Stimulated activated naive B cell treated with anti-CD40 and anti-IgM and Interleukin-4, amounts not matched to agents 10 μg/mL and 1 μg/mL and 100 μg/mL, for 72 hours (primary cell): Measurements from ENCODE around the gene GSTO1.

ENCODE experiments used
- ATAC-seq, 2 donors: fragments of 150-1000 bp; cut with Tn5 transposase; replicated peaks; 2 replicates each; pipeline ENCODE4 v1.10.0; 2021; ENCODE audit warnings: moderate library complexity in 1 of 2
- DNase-seq: peaks from one replicate; pipeline ENCODE4 v3.0.0; 2021
- H3K27ac Mint-ChIP-seq: one replicate; pipeline ENCODE4 v1.8.0; 2022; ENCODE audit warnings: mild to moderate bottlenecking, mixed read lengths
- H3K27me3 Mint-ChIP-seq, 2 donors: one replicate each; pipeline ENCODE4 v1.8.0; 2022; ENCODE audit warnings: mixed read lengths in 2 of 2
- H3K36me3 Mint-ChIP-seq, 2 donors: one replicate each; pipeline ENCODE4 v1.8.0; 2022; ENCODE audit warnings: mixed read lengths in 2 of 2, mild to moderate bottlenecking in 1 of 2
- H3K4me1 Mint-ChIP-seq, 2 donors: one replicate each; pipeline ENCODE4 v1.8.0; 2022; ENCODE audit warnings: mixed read lengths in 2 of 2, mild to moderate bottlenecking in 1 of 2
- H3K4me3 Mint-ChIP-seq, 2 donors: one replicate each; pipeline ENCODE4 v1.8.0; 2022; ENCODE audit warnings: mild to moderate bottlenecking in 2 of 2, mixed read lengths in 2 of 2, moderate library complexity in 1 of 2
- H3K9me3 Mint-ChIP-seq, 2 donors: one replicate each; pipeline ENCODE4 v1.8.0; 2022; ENCODE audit warnings: mixed read lengths in 2 of 2, mild to moderate bottlenecking in 1 of 2

GSTO1 gene

GRCh38 chr10:104274762-104275721 lies 20.4 kb downstream of the GSTO1 start:
- peak; percentile 10 for DNase-seq
- Mint-ChIP-seq H3K27ac (no peak overlapping the region), H3K9me3 (no peaks in the 10 kb centered on the region), H3K4me3 (peak overlapping the region; percentile 32 to 69), H3K4me1 (peaks cover 2 to 9% of the 10 kb centered on the region in 2 donors), H3K36me3 (no peaks in the 10 kb centered on the region), H3K27me3 (peaks cover 19 to 38% of the 10 kb centered on the region in 2 donors)
- ATAC-seq, result peak; percentile 75 to 82

- Mint-ChIP-seq H3K4me1 (peaks cover 2 to 9% of the 10 kb centered on the region in 2 donors), H3K27ac (no peak overlapping the region), H3K27me3 (peaks cover 19 to 38% of the 10 kb centered on the region in 2 donors), H3K4me3 (no peak overlapping the region), H3K36me3 (no peaks in the 10 kb centered on the region), H3K9me3 (no peaks in the 10 kb centered on the region)
- DNase-seq (no peak), ATAC-seq (no peak)
Observed at GRCh38 chr10:104276192-104276591, 21.5 kb downstream of the GSTO1 start.

GRCh38 chr10:104277785-104278184 lies 23.1 kb downstream of the GSTO1 start:
- Mint-ChIP-seq H3K36me3 (no peaks in the 10 kb centered on the region), H3K9me3 (no peaks in the 10 kb centered on the region), H3K27ac (no peak overlapping the region), H3K27me3 (peaks cover 19 to 38% of the 10 kb centered on the region in 2 donors), H3K4me1 (peaks cover 2 to 9% of the 10 kb centered on the region in 2 donors), H3K4me3 (no peak overlapping the region)
- DNase-seq, result no peak
- ATAC-seq, result no peak

- Mint-ChIP-seq H3K27me3 (peaks cover 19 to 36% of the 10 kb centered on the region in 2 donors), H3K4me3 (no peak overlapping the region), H3K36me3 (no peaks in the 10 kb centered on the region), H3K9me3 (no peaks in the 10 kb centered on the region), H3K4me1 (peaks cover 2 to 5% of the 10 kb centered on the region in 2 donors), H3K27ac (no peak overlapping the region)
- ATAC-seq, result no peak
- DNase-seq, result no peak
Observed at GRCh38 chr10:104279550-104280259, 25.0 kb downstream of the GSTO1 start.

GRCh38 chr10:104281694-104282093 lies 27.0 kb downstream of the GSTO1 start:
- H3K27me3 Mint-ChIP-seq, result peaks cover 11 to 26% of the 10 kb centered on the region in 2 donors
- no peaks in the 10 kb centered on the region for H3K36me3 Mint-ChIP-seq
- ATAC-seq (no peak), DNase-seq (no peak)
- H3K27ac Mint-ChIP-seq, result no peak overlapping the region
- no peak overlapping the region for H3K4me3 Mint-ChIP-seq
- no peaks in the 10 kb centered on the region for H3K9me3 Mint-ChIP-seq
- no peaks in the 10 kb centered on the region for H3K4me1 Mint-ChIP-seq

GRCh38 chr10:104284846-104285245 lies 30.2 kb downstream of the GSTO1 start:
- DNase-seq (no peak), ATAC-seq (no peak)
- no peak overlapping the region for H3K27ac Mint-ChIP-seq
- no peaks in the 10 kb centered on the region for H3K36me3 Mint-ChIP-seq
- H3K9me3 Mint-ChIP-seq, result no peaks in the 10 kb centered on the region
- no peaks in the 10 kb centered on the region for H3K4me1 Mint-ChIP-seq
- H3K4me3 Mint-ChIP-seq, result no peak overlapping the region
- peaks cover 13 to 22% of the 10 kb centered on the region in 2 donors for H3K27me3 Mint-ChIP-seq

- peaks cover 5 to 10% of the 10 kb centered on the region in 2 donors for H3K4me1 Mint-ChIP-seq
- no peak overlapping the region for H3K4me3 Mint-ChIP-seq
- no peaks in the 10 kb centered on the region for H3K36me3 Mint-ChIP-seq
- no peak for DNase-seq
- ATAC-seq, result no peak
- H3K27me3 Mint-ChIP-seq, result peaks cover 25 to 38% of the 10 kb centered on the region in 2 donors
- no peak overlapping the region for H3K27ac Mint-ChIP-seq
- H3K9me3 Mint-ChIP-seq, result no peaks in the 10 kb centered on the region
Observed at GRCh38 chr10:104286939-104287338, 32.2 kb downstream of the GSTO1 start.

GRCh38 chr10:104288355-104288754 lies 33.7 kb downstream of the GSTO1 start:
- Mint-ChIP-seq H3K4me3 (no peak overlapping the region), H3K27me3 (peaks cover 25 to 38% of the 10 kb centered on the region in 2 donors), H3K4me1 (peaks cover 7 to 19% of the 10 kb centered on the region in 2 donors), H3K36me3 (no peaks in the 10 kb centered on the region), H3K27ac (no peak overlapping the region), H3K9me3 (no peaks in the 10 kb centered on the region)
- no peak for DNase-seq
- ATAC-seq, result no peak

- Mint-ChIP-seq H3K9me3 (no peaks in the 10 kb centered on the region), H3K4me3 (peak overlapping the region in 1 of 2 donors; percentile 43), H3K36me3 (no peaks in the 10 kb centered on the region), H3K4me1 (peaks cover 7 to 19% of the 10 kb centered on the region in 2 donors), H3K27ac (no peak overlapping the region), H3K27me3 (peaks cover 31 to 34% of the 10 kb centered on the region in 2 donors)
- DNase-seq, result peak; percentile 76
- peak; percentile 97 to 99 for ATAC-seq
Observed at GRCh38 chr10:104291439-104291951, 36.8 kb downstream of the GSTO1 start.

GRCh38 chr10:104293011-104293410 lies 38.3 kb downstream of the GSTO1 start:
- ATAC-seq (no peak), DNase-seq (no peak)
- H3K4me3 Mint-ChIP-seq, result no peak overlapping the region
- no peaks in the 10 kb centered on the region for H3K36me3 Mint-ChIP-seq
- peaks cover 26 to 39% of the 10 kb centered on the region in 2 donors for H3K27me3 Mint-ChIP-seq
- no peaks in the 10 kb centered on the region for H3K9me3 Mint-ChIP-seq
- H3K27ac Mint-ChIP-seq, result no peak overlapping the region
- H3K4me1 Mint-ChIP-seq, result peaks cover 7 to 19% of the 10 kb centered on the region in 2 donors

GRCh38 chr10:104293781-104294321 lies 39.2 kb downstream of the GSTO1 start:
- H3K27ac Mint-ChIP-seq, result no peak overlapping the region
- no peaks in the 10 kb centered on the region for H3K36me3 Mint-ChIP-seq
- peaks cover 7 to 19% of the 10 kb centered on the region in 2 donors for H3K4me1 Mint-ChIP-seq
- no peak overlapping the region for H3K4me3 Mint-ChIP-seq
- no peaks in the 10 kb centered on the region for H3K9me3 Mint-ChIP-seq
- DNase-seq (no peak), ATAC-seq (no peak)
- H3K27me3 Mint-ChIP-seq, result peaks cover 23 to 31% of the 10 kb centered on the region in 2 donors

- ATAC-seq, result no peak
- Mint-ChIP-seq H3K27ac (no peak overlapping the region), H3K36me3 (no peaks in the 10 kb centered on the region), H3K4me1 (peaks cover 2 to 10% of the 10 kb centered on the region in 2 donors), H3K4me3 (no peak overlapping the region), H3K27me3 (peaks cover 18 to 24% of the 10 kb centered on the region in 2 donors), H3K9me3 (no peaks in the 10 kb centered on the region)
- DNase-seq, result no peak
Observed at GRCh38 chr10:104296687-104297436, 42.2 kb downstream of the GSTO1 start.

GRCh38 chr10:104297697-104298660 lies 43.3 kb downstream of the GSTO1 start:
- Mint-ChIP-seq H3K27me3 (peaks cover 18 to 24% of the 10 kb centered on the region in 2 donors), H3K4me3 (no peak overlapping the region), H3K4me1 (peaks cover 1 to 5% of the 10 kb centered on the region in 2 donors), H3K9me3 (no peaks in the 10 kb centered on the region), H3K27ac (no peak overlapping the region), H3K36me3 (no peaks in the 10 kb centered on the region)
- DNase-seq, result no peak
- peak; percentile 46 to 56 for ATAC-seq
